Measurements from ENCODE around the gene CASK.

Gene CASK

DNA sequence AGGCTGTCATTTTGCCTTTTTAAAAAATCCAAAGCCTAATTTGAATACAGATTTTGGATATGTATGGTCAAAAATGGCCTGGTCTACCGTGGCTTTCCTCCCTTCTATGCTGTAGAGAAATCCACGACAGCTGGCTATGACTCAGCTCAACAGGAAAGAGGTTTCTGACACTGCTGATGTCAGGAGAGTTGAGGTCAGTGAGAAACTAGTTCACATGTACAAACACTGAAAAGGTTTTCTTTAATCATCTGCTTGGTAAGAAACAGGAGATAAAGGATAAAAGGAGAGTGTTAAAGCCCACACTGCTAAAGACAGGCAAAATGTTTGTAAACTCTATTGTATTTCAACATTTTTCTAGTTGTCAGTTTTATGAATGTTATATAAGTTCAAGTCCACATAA is 362.3 kb downstream of the CASK start:
- no peak for DNase-seq (ENCODE audit: low read depth in 2 of 2)

DNA sequence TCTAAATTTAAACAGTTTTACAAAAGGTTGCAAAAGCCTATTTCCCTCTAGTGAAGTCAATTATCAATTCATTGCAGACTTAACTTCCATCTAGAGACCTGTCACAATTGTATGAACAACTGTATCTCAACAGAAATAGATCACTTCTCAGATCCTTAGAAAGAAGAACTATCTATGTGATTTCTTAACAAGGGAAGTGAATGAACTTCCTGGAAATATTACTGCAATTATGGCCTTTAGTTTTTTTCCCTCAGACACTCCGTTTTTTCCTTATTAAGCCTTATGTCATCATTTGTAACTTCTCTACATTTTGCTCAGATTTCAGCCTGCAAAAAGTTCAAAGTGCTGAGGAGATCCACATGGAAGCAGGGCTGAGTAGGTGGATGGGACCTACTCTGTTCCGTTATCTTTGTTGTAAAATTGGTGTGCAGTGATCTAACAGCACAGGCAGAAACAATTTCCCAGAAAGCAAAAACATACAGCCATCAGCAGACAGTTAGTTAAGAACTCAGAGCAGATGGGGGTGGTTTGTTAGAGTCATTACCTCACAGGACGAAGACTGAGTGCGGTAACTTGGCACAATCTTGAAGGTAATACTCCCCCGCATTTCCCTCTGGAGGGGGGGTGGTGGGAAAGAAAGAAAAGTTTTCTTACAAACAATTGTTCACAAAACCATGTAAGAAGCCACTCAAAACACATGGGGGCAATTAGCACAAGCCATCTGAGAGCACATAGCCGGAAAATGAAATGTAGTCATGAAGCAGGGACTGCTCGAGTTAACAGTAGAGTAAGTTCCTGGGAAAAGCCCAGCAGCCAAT is 363.9 kb downstream of the CASK start:
- no peak for DNase-seq (ENCODE audit: low read depth in 2 of 2)

DNA sequence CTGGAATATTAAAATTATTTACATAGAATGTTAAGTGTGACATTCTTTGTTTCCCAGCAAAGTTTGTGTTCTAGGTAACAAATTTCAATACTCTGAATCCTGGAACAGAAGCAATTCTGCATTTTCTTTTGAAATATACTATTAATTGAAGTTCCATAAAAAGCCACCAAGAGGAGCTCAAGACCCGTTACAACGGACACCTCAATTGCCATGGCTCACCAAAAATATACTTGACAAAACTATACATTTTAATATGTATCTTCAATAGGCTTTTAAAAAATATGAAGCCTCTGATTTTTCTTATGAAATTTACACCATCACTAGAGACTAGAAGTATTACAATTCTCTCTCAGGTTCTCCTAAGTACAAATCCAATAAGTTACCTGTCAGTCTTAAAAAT is 364.8 kb downstream of the CASK start:
- no peak for DNase-seq (ENCODE audit: low read depth in 2 of 2)

DNA sequence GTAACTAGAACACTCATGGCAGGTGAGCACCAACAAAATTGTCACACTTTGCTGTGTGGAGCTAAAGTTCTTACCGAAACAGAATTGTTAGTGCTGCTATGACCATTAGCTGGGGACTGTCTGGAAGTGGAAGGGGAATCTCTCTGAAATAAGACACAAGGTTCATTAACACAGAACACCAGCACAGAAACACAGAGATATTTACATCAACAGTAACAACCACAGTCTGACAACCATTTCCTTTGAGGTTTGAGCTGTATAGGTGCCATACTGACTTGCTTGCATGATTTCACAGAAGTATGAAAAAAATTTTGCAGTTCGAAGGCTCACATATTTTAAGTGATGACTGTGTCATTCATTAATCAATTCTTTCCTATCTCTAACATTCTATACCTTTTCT is 366.4 kb downstream of the CASK start:
- DNase-seq (ENCODE audit: low read depth in 2 of 2) = no peak

DNA sequence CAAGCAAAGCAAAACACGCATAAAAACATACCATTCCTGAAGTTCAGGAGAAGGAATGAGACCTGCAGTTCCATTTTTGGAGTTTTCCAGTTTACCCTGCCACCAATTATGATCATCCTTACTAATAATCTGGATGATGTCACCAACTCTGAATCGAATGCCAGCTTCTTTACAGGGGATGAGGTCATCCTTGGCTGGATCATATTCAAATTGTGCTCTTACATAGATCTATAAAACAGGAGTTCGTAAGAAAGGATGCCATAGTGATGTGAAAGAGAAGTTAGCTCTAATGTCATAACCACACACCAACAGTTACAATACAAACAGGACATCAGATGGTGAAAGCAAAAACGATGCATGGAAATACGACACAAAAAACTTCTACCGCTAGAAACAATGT is 369.7 kb downstream of the CASK start:
- no peak for DNase-seq (ENCODE audit: low read depth in 2 of 2)

DNA sequence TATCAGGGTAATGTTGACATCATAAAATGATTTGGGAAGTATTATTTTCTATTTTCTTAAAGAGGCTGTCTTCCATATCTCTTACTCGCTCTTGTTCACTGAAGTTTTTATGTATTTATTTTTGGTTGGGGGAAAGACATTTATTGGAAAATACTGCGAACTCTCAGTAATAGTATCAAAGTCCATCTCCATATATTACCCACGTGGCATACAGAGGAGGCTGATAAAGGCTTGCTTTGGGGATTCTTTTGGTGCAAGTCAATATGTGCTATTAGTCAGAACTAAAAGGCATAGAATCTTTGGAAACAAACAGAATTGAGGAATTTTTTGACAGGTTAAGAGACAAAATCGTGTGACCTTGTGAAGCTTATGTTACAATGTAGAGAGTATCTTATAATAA is 374.9 kb downstream of the CASK start:
- no peak for DNase-seq (ENCODE audit: low read depth in 2 of 2)

DNA sequence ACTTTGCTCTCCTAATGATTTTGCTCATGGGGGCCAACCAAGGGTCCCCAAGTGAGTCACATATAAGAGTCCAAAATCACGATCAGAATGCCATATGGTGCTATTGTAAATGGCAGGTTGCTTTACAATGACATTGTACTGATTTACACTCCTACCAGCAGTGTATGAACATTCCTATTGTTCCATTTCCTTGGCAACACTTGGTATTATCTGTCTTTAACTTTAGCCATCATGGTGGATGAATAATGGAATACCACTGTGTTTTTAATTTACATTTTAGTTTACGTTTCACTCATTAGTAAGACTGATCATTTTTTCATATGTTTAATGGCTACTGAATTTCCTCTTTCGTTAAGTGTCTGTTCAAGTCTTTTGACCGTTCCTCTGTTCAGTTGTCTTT is 379.7 kb downstream of the CASK start:
- DNase-seq (ENCODE audit: low read depth in 2 of 2) = no peak

DNA sequence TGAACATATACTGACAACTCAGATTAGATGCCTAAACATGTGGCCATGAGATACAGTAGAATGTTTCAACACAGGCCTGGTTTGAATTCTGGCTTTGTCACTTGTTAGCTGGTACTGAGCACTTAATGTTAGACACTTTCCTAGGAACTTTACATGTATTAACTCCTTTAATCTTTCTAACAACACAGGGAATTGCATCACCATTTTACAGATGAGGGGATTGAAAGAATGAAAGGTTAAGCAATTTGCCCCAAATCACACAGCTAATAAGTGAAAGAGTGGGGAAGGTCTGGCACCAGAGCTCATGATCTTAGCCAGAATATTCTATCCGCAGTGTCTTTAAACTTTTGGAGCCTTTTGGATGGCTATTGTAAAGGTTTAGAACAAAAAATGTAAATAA is 380.3 kb downstream of the CASK start:
- no peak for DNase-seq (ENCODE audit: low read depth in 2 of 2)

DNA sequence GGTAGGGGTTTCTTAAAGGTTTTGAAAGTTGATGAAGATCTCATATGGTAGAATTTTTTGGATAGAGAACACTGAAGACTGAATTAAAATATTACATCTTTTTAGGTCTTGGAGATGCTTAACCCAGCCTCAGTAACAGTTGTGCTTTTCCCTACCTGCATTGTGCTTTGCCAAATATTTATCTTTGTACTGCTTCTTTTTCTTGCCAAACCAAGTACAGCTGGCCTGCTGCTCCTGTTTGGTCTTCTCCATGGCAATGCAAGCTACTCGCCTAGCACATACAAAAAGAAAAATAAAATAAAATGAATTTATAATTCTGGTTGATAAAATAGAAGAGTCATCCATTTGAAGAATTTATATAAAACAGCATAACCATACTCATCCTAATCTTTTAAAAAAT is 380.8 kb downstream of the CASK start:
- no peak for DNase-seq (ENCODE audit: low read depth in 2 of 2)

DNA sequence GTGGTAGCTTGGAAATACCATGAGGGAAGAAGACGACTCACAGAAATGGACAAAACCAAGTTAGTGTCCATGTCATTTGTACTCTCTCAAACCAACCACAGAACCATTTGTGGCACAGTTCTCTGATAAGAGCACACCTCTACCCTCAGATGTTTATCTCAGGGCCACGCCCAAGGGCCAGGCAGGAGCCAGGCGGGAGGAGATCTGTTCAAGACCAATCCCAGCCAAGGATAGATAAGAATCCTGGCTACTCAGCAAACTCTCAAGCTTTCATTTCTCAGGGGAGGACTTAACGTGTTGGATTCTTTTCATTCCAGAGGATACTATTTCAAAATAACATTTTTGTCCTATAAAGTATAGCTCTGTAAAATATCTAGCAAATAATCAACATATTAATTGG is 381.2 kb downstream of the CASK start:
- no peak for DNase-seq (ENCODE audit: low read depth in 2 of 2)

DNA sequence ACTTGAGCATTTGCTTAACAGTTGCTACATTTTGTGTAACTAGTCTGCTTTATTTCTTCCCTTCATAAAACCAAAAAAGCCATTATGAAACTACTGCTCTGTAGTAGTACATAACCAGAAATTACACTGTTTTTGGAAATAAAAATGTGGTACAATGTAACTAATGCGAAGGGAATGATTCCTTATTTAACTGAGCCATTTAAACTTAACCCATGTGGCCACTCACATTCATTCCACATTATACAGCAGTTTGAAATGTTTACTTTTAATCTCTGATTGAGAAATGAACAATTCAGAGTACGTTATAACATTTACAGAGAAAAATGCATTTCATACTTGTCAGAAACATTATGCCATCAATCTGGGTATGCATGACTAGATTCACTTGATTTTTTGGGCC is 382.0 kb downstream of the CASK start:
- no peak for DNase-seq (ENCODE audit: low read depth in 2 of 2)

DNA sequence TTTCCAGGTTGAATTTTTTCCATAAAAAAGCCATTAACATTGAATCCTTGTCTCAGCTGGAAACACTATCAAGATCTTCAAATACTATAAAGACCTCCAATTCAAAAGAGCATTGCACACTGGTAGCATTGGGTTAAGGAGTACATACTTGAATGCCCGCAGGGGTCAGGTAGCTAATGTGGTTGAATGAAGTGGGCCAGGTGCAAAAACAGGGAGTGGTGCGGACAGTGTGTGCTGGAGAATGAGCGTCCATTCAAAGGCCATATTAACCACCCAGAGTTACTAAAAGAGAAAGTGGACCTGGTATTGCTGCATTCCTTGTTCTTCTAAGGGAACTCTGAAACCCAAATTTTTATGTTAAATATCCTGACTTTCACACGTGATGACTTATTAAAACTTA is 384.6 kb downstream of the CASK start:
- no peak for DNase-seq (ENCODE audit: low read depth in 2 of 2)

DNA sequence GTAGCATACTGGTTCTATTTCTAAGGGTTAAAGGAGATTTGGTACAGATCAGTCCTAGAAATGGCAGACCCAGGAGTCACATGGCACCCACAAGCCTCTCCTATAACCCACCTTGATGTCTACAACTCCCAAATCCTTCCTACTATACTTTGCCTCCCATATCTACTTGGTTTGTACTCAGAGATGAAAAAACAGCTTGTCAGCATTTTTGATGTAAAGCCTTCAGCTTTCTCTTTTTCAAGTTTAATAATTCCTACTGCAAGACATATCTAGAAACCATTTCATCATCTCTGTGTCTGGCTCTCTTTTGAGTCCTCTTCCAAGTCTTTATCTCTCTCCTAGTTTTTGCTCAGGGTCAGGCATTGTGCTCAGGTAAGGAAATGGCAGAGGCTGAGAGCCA is 393.3 kb downstream of the CASK start:
- no peak for DNase-seq (ENCODE audit: low read depth in 2 of 2)

DNA sequence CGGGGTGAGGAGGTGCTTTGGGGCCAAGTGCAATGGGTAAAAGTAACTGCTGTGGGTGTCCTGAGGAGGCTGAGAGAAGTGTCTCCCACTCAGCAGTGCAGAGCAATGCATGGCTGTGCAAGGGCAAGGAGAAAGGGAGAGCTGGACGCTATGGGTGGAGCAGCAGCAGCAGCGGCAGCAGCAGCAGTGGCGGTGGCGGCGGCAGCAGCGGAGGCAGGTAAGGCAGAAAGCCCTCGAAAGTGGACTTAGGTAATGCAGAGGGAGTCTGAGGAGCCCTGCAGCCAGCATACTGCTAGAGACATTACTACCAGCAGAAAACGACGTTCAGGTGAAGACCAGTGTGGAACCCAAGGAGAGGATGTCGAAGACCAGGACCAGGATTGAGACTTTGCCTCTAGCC is 394.1 kb downstream of the CASK start:
- no peak for DNase-seq (ENCODE audit: low read depth in 2 of 2)

DNA sequence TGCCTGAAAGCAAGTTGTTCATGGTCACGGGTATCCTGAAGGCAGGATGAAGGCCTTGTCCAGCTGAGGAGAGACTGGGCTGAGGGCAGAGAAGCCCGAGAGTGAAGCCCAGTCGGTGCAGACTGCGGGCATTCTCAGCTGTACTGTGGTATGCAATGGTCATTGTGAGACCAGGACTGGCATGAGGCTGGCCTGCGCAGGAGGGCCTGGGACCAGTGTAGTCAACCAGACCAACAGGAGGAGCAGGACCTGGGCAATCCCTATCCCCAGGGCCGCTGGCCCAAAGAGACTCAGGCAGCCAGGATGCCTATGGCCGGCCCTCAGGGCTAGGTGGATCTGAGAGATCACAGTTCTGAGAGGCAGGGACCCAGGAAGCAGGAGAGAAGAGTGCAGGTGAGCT is 394.6 kb downstream of the CASK start:
- DNase-seq (ENCODE audit: low read depth in 2 of 2) = no peak

DNA sequence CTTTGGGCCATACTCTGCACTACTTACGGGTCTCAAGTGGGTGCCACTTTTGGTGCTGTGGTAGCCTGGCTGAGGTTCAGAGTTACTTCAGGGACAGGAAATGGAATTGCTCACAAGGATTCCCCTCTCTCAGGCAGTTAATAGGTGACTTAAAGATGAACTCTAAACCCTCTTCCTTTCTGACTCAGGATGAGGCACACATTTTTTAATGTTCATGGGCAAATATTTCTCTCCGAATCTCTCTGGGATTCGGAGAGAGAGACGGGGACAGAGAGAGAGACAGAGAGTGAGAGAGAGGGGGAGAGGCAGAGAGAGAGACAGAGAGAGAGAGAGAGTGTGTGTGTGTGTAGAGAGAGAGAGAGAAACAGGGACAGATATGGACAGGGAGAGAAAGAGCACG is 396.4 kb downstream of the CASK start:
- no peak for DNase-seq (ENCODE audit: low read depth in 2 of 2)

DNA sequence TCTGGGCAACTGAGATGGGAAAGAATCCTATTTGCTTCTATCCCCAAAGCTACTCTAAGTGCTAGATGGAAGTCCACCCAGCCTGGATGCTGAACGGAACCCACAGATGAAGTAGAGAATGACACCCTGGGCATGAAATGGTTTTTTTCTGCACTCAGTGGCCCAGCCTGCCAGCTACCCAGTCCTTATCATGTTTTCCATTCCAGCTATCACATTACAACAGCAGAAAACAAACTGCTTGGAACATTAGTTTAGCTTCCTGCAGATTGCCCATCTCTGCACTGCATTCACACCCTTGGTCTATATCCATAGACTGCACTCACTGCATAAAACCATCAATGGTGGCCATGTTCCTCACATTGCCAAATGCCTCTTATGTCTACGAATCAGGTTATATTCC is 397.1 kb downstream of the CASK start:
- DNase-seq (ENCODE audit: low read depth in 2 of 2) = no peak

DNA sequence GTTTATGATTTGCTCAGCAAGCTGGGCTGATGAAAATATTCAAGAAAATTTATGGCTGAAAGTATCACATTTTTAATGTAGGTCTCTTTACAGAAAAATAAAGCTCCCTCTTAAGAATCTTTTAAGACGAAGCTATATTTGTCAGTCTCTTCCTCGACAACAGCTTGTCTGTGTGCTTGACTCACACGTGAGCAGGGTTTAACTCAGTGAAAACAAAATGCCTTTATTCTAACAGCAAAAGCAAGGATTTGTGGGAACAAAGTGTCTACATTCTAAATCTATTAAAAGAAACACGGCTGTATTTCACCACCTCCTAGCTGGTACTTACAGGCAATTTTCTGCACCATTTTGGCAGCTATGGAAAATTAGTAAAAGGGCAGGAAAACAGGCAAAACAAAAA is 400.7 kb downstream of the CASK start:
- DNase-seq (ENCODE audit: low read depth in 2 of 2) = no peak

DNA sequence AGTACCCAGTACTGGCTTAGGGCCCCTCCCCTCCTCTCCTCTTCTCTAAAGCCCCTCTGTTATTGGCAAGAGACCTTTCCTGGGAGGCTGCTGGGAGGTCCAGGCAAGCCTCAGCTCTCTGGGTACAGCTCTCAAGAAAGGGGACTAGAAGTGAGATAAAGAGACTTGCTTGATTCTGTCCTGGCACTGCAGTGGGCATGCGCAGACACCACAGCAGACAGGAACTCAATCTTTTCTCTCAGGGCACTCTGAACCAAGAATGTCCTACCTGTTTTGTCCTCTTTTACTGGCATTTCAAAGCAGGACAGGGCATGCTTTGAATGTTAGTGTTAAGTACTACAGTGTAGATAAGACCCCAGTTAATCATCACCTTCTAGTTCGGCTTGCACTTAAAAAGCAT is 401.3 kb downstream of the CASK start:
- no peak for DNase-seq (ENCODE audit: low read depth in 2 of 2)

DNA sequence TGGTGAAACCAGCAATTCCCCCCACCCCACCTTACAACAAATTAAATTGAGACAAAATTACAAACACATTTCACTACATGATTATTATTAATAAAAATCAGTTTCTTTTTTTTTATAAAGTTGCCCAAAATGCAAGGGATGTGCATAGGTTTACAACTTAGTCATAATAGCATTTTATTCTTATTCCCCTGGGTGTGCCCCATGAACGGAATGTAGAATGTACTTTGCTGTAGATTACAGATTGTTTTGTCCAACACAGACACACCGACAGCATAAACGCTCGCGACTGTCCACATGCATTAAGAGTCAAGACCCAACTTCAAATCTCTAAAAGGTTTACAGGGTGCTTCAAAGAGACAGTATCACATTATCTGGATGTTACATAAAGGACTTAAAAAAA is 403.9 kb downstream of the CASK start:
- DNase-seq (ENCODE audit: low read depth in 2 of 2) = no peak

DNA sequence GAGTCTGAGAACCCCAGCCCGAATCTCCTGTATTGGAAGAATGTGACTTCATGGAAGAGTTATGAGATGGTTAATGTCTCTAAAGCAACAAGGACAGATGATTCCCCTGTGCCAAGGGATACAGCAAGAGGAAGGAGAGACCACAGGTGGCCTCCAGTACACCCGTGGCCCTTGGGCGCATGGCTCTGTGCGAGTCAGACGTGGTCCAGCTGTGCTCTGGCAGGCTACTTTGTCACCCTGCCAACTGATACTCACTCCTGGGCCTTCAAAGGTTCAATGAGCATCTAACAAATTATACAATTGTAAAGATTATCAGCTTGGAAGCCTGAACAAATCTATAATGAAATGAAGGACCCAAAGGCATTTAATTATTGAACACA is 404.5 kb downstream of the CASK start:
- DNase-seq (ENCODE audit: low read depth in 2 of 2) = no peak

DNA sequence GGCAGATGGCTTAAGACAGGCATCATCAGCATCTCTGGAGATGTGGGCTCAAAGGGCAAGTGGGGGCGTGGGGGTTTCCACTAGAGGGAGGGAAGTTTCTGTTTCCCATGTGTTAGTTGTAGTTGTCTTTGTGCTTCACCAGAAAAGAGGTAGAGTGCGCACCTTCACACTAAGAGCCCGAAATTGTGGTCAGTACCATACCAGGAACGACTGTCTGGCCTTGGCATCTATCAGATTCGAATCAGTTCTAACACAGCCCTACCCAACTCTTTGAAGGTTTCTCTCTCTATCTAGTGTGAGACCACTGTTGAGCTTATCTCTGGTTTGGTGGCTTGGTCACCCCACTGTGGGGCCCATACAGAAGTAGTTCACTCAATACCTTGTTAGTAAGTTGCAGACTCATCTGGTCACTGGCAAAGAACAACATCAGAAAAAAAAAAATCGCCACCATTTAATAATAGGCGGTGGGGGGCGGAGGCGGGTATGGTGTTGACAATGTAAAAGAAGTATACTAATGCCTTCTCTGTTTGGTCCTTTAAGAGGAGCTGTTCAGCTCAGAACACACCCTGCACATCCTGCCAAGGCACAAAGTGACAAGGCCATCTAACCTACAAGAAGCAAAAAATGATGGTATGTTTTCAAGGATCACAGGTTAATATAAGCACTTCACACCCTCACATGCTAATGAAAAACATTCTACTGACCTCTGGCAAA is 405.1 kb downstream of the CASK start:
- peak in 1 of 2 experiments; percentile 17 for DNase-seq (ENCODE audit: low read depth in 2 of 2)

DNA sequence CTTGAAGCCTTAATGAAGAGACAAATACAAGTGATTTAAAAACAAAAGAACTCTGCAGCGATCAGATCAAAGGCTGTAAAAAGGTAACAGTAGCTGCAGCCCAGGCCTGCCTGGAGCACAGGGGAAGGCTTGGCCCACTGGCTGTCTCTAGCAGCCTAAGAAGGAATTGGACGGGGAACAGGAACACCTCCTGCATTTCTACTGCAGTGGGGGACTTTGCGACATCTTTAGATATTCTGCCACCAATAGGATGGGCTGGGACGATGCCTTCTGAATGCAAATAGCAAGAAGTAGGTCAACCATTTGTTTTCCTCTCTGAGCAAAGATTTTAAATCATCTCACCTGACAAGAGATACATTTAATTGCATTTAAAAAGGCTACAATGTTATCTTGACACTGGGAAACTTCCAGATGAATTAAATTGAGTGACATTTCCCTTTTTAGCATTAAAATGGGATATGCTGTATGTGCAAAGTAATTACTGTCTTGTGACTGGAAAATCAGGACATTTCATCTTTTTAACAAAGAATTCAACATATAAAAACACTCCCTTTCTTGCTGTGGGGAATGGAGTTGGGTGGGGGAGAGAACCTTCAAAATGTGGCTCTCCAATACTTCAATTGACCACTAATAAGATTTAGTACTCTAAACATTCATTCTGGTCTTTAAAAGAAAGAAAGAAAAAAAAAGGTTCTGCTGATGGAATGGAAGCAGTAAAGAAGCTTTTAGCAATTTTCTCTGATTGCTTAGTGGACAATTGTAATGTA is 406.2 kb downstream of the CASK start:
- DNase-seq (ENCODE audit: low read depth in 2 of 2) = no peak

Measured in stimulated activated CD4-positive, alpha-beta T cell treated with anti-CD3 and anti-CD28 coated beads, Interleukin-12 subunit alpha, Interleukin-12 subunit beta, amount 100 ng/mL, for 24 hours (primary cell).